HG02610 (cell line): ENCODE data around the gene ZFY.

Experiments
- ATAC-seq: cut with Tn5 transposase; IDR thresholded peaks from one replicate; pipeline ENCODE4 v1.9.1; 2021; ENCODE audit warnings: mild to moderate bottlenecking, moderate library complexity; ENCODE audit not compliant: unreplicated experiment

Gene ZFY

GRCh38 chrY:2934861-2935715 is at the start of gene ZFY:
Gene ZFY, plus strand, starts transcription at chrY:2935381. Its CDS starts 18,556 bp downstream, at chrY:2953937.
- peak; percentile 30 for ATAC-seq

GRCh38 chrY:2885880-2886279 is 49.3 kb upstream of the ZFY start:
- no peak for ATAC-seq

- no peak for ATAC-seq
These were observed 47.8 kb upstream of the ZFY start for GRCh38 chrY:2887386-2887785.

- ATAC-seq: peak; percentile 97
These were observed 47.2 kb upstream of the ZFY start for GRCh38 chrY:2887955-2888354.

- no peak for ATAC-seq
These were observed 41.7 kb upstream of the ZFY start for GRCh38 chrY:2893471-2893870.

- peak; percentile 87 for ATAC-seq
These were observed 39.1 kb upstream of the ZFY start for GRCh38 chrY:2896050-2896449.

- no peak for ATAC-seq
These were observed 27.8 kb upstream of the ZFY start for GRCh38 chrY:2907356-2907755.

GRCh38 chrY:2913066-2913815 is 21.9 kb upstream of the ZFY start:
- ATAC-seq: no peak

GRCh38 chrY:2934078-2934477 is 1.1 kb upstream of the ZFY start:
- ATAC-seq: no peak

- peak; percentile 83 for ATAC-seq
These were observed 695 bp downstream of the ZFY start for GRCh38 chrY:2935716-2936435.

- ATAC-seq: no peak
These were observed 1.2 kb downstream of the ZFY start for GRCh38 chrY:2936436-2936750.

- no peak for ATAC-seq
These were observed 2.0 kb downstream of the ZFY start for GRCh38 chrY:2937149-2937548.

- peak; percentile 81 for ATAC-seq
These were observed 14.5 kb downstream of the ZFY start for GRCh38 chrY:2949590-2950252.

GRCh38 chrY:2950655-2951054 is 15.5 kb downstream of the ZFY start:
- peak; percentile 51 for ATAC-seq

GRCh38 chrY:2952912-2953311 is 17.7 kb downstream of the ZFY start:
- ATAC-seq: no peak

GRCh38 chrY:2954735-2955134 is 19.6 kb downstream of the ZFY start:
- ATAC-seq: no peak

GRCh38 chrY:2955561-2955960 is 20.4 kb downstream of the ZFY start:
- ATAC-seq: no peak

GRCh38 chrY:2962061-2962460 is 26.9 kb downstream of the ZFY start:
- ATAC-seq: no peak

- ATAC-seq: no peak
These were observed 29.6 kb downstream of the ZFY start for GRCh38 chrY:2964814-2965213.

GRCh38 chrY:2965629-2966028 is 30.4 kb downstream of the ZFY start:
- ATAC-seq: no peak

- no peak for ATAC-seq
These were observed 34.4 kb downstream of the ZFY start for GRCh38 chrY:2969561-2969960.
